ENCODE results near the gene OR56B1. TPM values are rescaled to one million over a fixed set of nuclear protein-coding genes. Genes with fewer than 3 reads are reported as not detected.

Gene OR56B1
- total RNA-seq, 4 donors from 2014 or later: not detected

- DNase-seq (ENCODE audit: extremely low spot score): no peak
- intact Hi-C loops (cut with DNase I): no loop called here
- WGBS: 73% methylated on average over 6 of the region's 6 CpGs
Observed at GRCh38 chr11:5737670-5738392, 1.6 kb downstream of the OR56B1 start.

GRCh38 chr11:5738431-5738830 is 2.2 kb downstream of the OR56B1 start:
- H3K27ac ChIP-seq (replicated peaks in 1 of 4): no peak overlapping the region
- H3K4me1 ChIP-seq: no peaks in the 10 kb centered on the region
- intact Hi-C loops (cut with DNase I): no loop called here
- no peak for DNase-seq (ENCODE audit: extremely low spot score)
- no peaks in the 10 kb centered on the region for H3K9me3 ChIP-seq
- no peak for TF ChIP-seq POLR2A (IDR thresholded peaks at IDR 0.05; ENCODE audit: low read depth)
- no peak for TF ChIP-seq EP300 (IDR thresholded peaks at IDR 0.05)
- TF ChIP-seq CTCF (IDR thresholded peaks at IDR 0.05): no peak
- TF ChIP-seq POLR2AphosphoS5 (IDR thresholded peaks at IDR 0.05): no peak
- no peaks in the 10 kb centered on the region for H3K36me3 ChIP-seq
- H3K4me3 ChIP-seq: no peak overlapping the region
- 49% methylated on average over 1 of the region's 1 CpG for WGBS
- H3K27me3 ChIP-seq: no peaks in the 10 kb centered on the region

More at GRCh38 chr11:5737670-5738392, 1.6 kb downstream of the OR56B1 start:
- Histone ChIP-seq H3K27me3 (no peaks in the 10 kb centered on the region), H3K4me3 (no peak overlapping the region), H3K27ac (replicated peaks in 1 of 4) (no peak overlapping the region), H3K4me1 (no peaks in the 10 kb centered on the region), H3K36me3 (no peaks in the 10 kb centered on the region), H3K9me3 (no peaks in the 10 kb centered on the region)
- TF ChIP-seq EP300 (IDR thresholded peaks at IDR 0.05) (no peak), POLR2A (IDR thresholded peaks at IDR 0.05; ENCODE audit: low read depth) (no peak), POLR2AphosphoS5 (IDR thresholded peaks at IDR 0.05) (no peak), CTCF (IDR thresholded peaks at IDR 0.05) (no peak)

GRCh38 chr11:5746614-5747013 is 10.4 kb downstream of the OR56B1 start:
- 81% methylated on average over 3 of the region's 3 CpGs for WGBS
- no peak overlapping the region for H3K4me3 ChIP-seq
- no peaks in the 10 kb centered on the region for H3K4me1 ChIP-seq
- TF ChIP-seq EP300 (IDR thresholded peaks at IDR 0.05): no peak
- no peak for TF ChIP-seq CTCF (IDR thresholded peaks at IDR 0.05)
- no peak for TF ChIP-seq POLR2A (IDR thresholded peaks at IDR 0.05; ENCODE audit: low read depth)
- TF ChIP-seq POLR2AphosphoS5 (IDR thresholded peaks at IDR 0.05): no peak
- intact Hi-C loops (cut with DNase I): no loop called here
- no peaks in the 10 kb centered on the region for H3K9me3 ChIP-seq
- DNase-seq (ENCODE audit: extremely low spot score): no peak
- no peak overlapping the region for H3K27ac ChIP-seq (replicated peaks in 1 of 4)
- no peaks in the 10 kb centered on the region for H3K36me3 ChIP-seq
- no peaks in the 10 kb centered on the region for H3K27me3 ChIP-seq

- no peaks in the 10 kb centered on the region for H3K4me1 ChIP-seq
- TF ChIP-seq EP300 (IDR thresholded peaks at IDR 0.05) (no peak), POLR2A (IDR thresholded peaks at IDR 0.05; ENCODE audit: low read depth) (no peak), CTCF (IDR thresholded peaks at IDR 0.05) (no peak), POLR2AphosphoS5 (IDR thresholded peaks at IDR 0.05) (no peak)
- intact Hi-C loops (cut with DNase I): no loop called here
- H3K4me3 ChIP-seq: no peak overlapping the region
- 68% methylated on average over 3 of the region's 3 CpGs for WGBS
- no peaks in the 10 kb centered on the region for H3K27me3 ChIP-seq
- no peaks in the 10 kb centered on the region for H3K9me3 ChIP-seq
- no peak overlapping the region for H3K27ac ChIP-seq (replicated peaks in 1 of 4)
- DNase-seq (ENCODE audit: extremely low spot score): no peak
- no peaks in the 10 kb centered on the region for H3K36me3 ChIP-seq
Observed at GRCh38 chr11:5749836-5750235, 13.6 kb downstream of the OR56B1 start.

- Histone ChIP-seq H3K27ac (replicated peaks in 1 of 4) (no peak within 1 kb of the TSS), H3K4me3 (no peak within 1 kb of the TSS), H3K9me3 (no peaks in the 10 kb centered on the region), H3K36me3 (no peaks in the 10 kb centered on the region), H3K4me1 (no peaks in the 10 kb centered on the region), H3K27me3 (no peaks in the 10 kb centered on the region)
- 100% methylated on average over 1 of the region's 1 CpG for WGBS
- no peak for TF ChIP-seq CTCF (IDR thresholded peaks at IDR 0.05)
- intact Hi-C loops (cut with DNase I): no loop called here
- no peak for DNase-seq (ENCODE audit: extremely low spot score)
Observed at GRCh38 chr11:5753943-5754342, 17.7 kb downstream of the OR56B1 start, which contains the start of gene OR52N4. Gene OR52N4 (plus strand): TSS chr11:5754243. CDS start chr11:5754741, 498 bp downstream.
